Spleen (tissue), 7 donors: ENCODE measurements around the gene GRIK4.

ENCODE experiments used
- POLR2A ChIP-seq, 3 donors: fragments of 450-650 bp; IDR thresholded peaks; one replicate each; pipeline ENCODE4 v1.5.1; 2017; ENCODE audit warnings: antibody characterized with exemption in 3 of 3, mild to moderate bottlenecking in 1 of 3
- POLR2AphosphoS5 ChIP-seq, 3 donors: sonication (generic); formaldehyde crosslinking; IDR thresholded peaks; one replicate each; pipeline ENCODE4 v1.5.1; 2017; ENCODE audit warnings: antibody characterized with exemption in 3 of 3
- TF ChIP-seq, protein P1 (sequence below), 11 experiments: fragments of 200-600 bp in 7 of 11; fragments of 450-650 bp in 4 of 11; sonication (generic) in 4 of 11; IDR thresholded peaks in 8 of 11; conservative IDR thresholded peaks in 3 of 11; 1 replicate in 7 of 11; 2 replicates in 4 of 11; pipeline versions ENCODE4 v1.4.0 to v1.8.0; 2016 to 2021; ENCODE audit warnings: antibody characterized with exemption in 11 of 11, inconsistent platforms in 4 of 11, mild to moderate bottlenecking in 1 of 11
- donor health status: DM: no; HTN: no; CAD: no; lungs with moderate emphysema.
- donor health status: DM: no; HTN: no; CAD: no.
- donor health status: DM: no; HTN: no; CAD: no.

DNA sequence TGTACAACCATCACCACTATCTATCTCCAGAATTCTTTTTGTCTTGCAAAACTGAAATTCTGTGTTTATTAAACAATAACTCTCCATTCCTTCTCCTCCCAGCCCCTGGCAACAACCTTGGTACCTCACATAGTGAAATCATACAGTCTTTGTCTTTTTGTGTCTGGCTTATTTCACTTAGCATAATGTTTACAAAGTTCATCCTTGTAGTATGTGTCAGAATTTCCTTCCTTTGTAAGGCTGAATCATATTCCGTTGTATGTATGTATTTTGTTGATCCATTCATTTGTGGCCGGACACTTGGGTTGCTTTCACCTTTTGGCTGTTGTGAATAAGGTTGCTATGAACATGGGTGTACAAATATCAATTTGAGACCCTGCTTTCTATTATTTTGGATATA lies 268.7 kb downstream of the GRIK4 start:
- TF ChIP-seq, protein P1, sequence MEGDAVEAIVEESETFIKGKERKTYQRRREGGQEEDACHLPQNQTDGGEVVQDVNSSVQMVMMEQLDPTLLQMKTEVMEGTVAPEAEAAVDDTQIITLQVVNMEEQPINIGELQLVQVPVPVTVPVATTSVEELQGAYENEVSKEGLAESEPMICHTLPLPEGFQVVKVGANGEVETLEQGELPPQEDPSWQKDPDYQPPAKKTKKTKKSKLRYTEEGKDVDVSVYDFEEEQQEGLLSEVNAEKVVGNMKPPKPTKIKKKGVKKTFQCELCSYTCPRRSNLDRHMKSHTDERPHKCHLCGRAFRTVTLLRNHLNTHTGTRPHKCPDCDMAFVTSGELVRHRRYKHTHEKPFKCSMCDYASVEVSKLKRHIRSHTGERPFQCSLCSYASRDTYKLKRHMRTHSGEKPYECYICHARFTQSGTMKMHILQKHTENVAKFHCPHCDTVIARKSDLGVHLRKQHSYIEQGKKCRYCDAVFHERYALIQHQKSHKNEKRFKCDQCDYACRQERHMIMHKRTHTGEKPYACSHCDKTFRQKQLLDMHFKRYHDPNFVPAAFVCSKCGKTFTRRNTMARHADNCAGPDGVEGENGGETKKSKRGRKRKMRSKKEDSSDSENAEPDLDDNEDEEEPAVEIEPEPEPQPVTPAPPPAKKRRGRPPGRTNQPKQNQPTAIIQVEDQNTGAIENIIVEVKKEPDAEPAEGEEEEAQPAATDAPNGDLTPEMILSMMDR (IDR thresholded peaks at IDR 0.05 in 8 of 11, conservative IDR thresholded peaks at IDR 0.05 in 3 of 11) = no peak
- TF ChIP-seq POLR2AphosphoS5 (IDR thresholded peaks at IDR 0.05) = no peak
- no peak for TF ChIP-seq POLR2A (IDR thresholded peaks at IDR 0.05)
